Measurements from ENCODE around the gene DHPS. TPM values are rescaled to one million over a fixed set of nuclear protein-coding genes. Genes with fewer than 3 reads are reported as not detected.

Gene DHPS
- total RNA-seq, 4 donors from 2014 or later = 117 to 139 (median 128) TPM

DNA sequence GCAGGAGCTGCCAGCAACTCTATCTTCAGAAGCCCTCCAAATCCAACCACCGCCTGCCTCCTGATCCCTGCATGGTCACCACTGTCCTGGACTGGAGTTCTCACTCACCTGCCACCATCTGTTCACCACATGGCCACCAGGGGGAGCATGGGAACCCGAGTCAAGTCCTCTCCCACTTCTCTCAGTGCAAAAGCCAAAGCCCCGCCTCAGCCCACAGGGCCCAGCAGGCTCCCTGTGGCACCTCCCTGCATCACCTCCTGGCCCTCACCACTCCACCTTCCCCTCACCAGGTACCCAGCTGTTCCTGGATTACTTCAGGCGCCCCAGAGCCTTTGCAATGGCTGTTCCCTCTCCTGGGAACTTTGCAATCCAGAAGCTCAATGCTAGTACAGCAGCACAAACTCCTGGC is 5.3 kb downstream of the DHPS start:
- H3K9me3 ChIP-seq = no peaks in the 10 kb centered on the region
- in situ Hi-C loops (cut with MboI; ENCODE audit: low pct_ligation_motif_present in 1 of 4, low pct_unique_long_range_greater_than_20kb in 1 of 4, low sequenced_read_pairs in 3 of 4) (loop anchor here in 3 of 4 donors (10.0 kb wide), 1 partner anchor 112 kb away; no protein-coding TSS in a partner anchor), intact Hi-C loops (cut with DNase I; ENCODE audit: low total_unique reads) (loop anchor here (10.0 kb wide), 1 partner anchor 102 kb away; no protein-coding TSS in a partner anchor)
- 16% methylated on average over 4 of the region's 4 CpGs; no CpG with 5 or more reads in 1 of the 2 donors for WGBS, 2 donors (ENCODE audit: low coverage in 1 of 2)
- peak; percentile 86 for DNase-seq
- peak overlapping the region in 1 of 4 donors; percentile 3 for H3K27ac ChIP-seq
- H3K36me3 ChIP-seq = peaks cover 0 to 42% (median 20%) of the 10 kb centered on the region in 4 donors
- TF ChIP-seq, protein P1, sequence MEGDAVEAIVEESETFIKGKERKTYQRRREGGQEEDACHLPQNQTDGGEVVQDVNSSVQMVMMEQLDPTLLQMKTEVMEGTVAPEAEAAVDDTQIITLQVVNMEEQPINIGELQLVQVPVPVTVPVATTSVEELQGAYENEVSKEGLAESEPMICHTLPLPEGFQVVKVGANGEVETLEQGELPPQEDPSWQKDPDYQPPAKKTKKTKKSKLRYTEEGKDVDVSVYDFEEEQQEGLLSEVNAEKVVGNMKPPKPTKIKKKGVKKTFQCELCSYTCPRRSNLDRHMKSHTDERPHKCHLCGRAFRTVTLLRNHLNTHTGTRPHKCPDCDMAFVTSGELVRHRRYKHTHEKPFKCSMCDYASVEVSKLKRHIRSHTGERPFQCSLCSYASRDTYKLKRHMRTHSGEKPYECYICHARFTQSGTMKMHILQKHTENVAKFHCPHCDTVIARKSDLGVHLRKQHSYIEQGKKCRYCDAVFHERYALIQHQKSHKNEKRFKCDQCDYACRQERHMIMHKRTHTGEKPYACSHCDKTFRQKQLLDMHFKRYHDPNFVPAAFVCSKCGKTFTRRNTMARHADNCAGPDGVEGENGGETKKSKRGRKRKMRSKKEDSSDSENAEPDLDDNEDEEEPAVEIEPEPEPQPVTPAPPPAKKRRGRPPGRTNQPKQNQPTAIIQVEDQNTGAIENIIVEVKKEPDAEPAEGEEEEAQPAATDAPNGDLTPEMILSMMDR (IDR thresholded peaks at IDR 0.05) = peak; percentile 81 to 90 (median 88)
- TF ChIP-seq POLR2AphosphoS5 (IDR thresholded peaks at IDR 0.05) = no peak
- H3K4me3 ChIP-seq = no peak overlapping the region
- H3K4me1 ChIP-seq = peaks cover 5 to 17% (median 7%) of the 10 kb centered on the region in 4 donors
- no peaks in the 10 kb centered on the region for H3K27me3 ChIP-seq

DNA sequence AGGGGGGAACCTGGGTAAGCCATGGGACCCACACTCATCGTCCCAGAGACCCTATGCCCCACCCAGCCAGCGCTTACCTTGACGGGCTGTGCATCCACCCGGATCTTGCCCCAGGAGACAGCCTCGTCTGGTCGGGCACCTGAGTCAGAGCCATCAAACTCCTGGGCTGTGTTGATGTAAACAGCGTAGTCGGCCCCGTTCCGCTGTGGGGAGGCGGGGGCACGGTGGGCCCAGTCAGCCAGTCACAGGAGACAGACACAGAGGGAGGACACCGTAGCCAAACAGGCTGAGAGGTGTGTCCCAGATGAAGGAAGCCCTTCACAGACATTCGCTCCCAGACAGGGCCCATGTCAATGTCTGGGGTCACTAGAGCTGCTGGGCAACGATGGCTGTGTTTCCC is 5.7 kb downstream of the DHPS start:
- intact Hi-C loops (cut with DNase I; ENCODE audit: low total_unique reads) (loop anchor here (10.0 kb wide), 1 partner anchor 101 kb away; no protein-coding TSS in a partner anchor), in situ Hi-C loops (cut with MboI; ENCODE audit: low pct_ligation_motif_present in 1 of 4, low pct_unique_long_range_greater_than_20kb in 1 of 4, low sequenced_read_pairs in 3 of 4) (loop anchor here in 3 of 4 donors (10.0 kb wide), 1 partner anchor 111 kb away; no protein-coding TSS in a partner anchor)
- 79% methylated on average over 15 of the region's 15 CpGs; no CpG with 5 or more reads in 1 of the 2 donors for WGBS, 2 donors (ENCODE audit: low coverage in 1 of 2)
- Histone ChIP-seq H3K9me3 (no peaks in the 10 kb centered on the region), H3K27me3 (no peaks in the 10 kb centered on the region), H3K4me3 (no peak overlapping the region), H3K4me1 (peaks cover 6 to 18% (median 8%) of the 10 kb centered on the region in 4 donors), H3K36me3 (peaks cover 0 to 42% (median 20%) of the 10 kb centered on the region in 4 donors), H3K27ac (no peak overlapping the region)
- TF ChIP-seq EP300 (IDR thresholded peaks at IDR 0.05; ENCODE audit: low read depth) = no peak
- TF ChIP-seq POLR2AphosphoS5 (IDR thresholded peaks at IDR 0.05) = no peak
- no peak for TF ChIP-seq POLR2A (IDR thresholded peaks at IDR 0.05)
- TF ChIP-seq, protein P1 (IDR thresholded peaks at IDR 0.05) = no peak
- no peak for DNase-seq

DNA sequence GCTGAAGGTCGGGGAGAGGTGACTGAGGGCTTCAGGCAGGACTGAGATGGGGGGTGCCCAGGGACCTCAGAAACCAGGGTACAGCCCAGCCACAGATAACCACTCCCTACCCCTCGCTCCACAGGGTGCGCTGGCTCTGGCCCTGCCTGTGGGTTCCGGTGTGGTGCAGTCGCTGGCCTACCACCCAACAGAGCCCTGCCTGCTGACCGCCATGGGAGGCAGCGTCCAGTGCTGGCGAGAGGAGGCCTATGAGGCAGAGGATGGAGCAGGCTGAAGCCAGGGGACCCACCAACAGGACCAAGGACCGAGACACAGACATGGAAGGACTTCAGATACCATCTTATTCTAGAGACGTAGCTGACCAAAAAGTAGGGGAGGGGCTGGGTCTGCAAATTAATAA is 6.3 kb downstream of the DHPS start:
- TF ChIP-seq, protein P1 (IDR thresholded peaks at IDR 0.05) = no peak
- TF ChIP-seq EP300 (IDR thresholded peaks at IDR 0.05; ENCODE audit: low read depth) (no peak), POLR2A (IDR thresholded peaks at IDR 0.05) (no peak), POLR2AphosphoS5 (IDR thresholded peaks at IDR 0.05) (no peak)
- Histone ChIP-seq H3K4me1 (peaks cover 6 to 18% (median 10%) of the 10 kb centered on the region in 4 donors), H3K27ac (no peak overlapping the region), H3K36me3 (peaks cover 0 to 42% (median 20%) of the 10 kb centered on the region in 4 donors), H3K9me3 (no peaks in the 10 kb centered on the region), H3K27me3 (no peaks in the 10 kb centered on the region), H3K4me3 (no peak overlapping the region)
- DNase-seq = no peak
- intact Hi-C loops (cut with DNase I; ENCODE audit: low total_unique reads) (loop anchor here (10.0 kb wide), 1 partner anchor 101 kb away; no protein-coding TSS in a partner anchor), in situ Hi-C loops (cut with MboI; ENCODE audit: low pct_ligation_motif_present in 1 of 4, low pct_unique_long_range_greater_than_20kb in 1 of 4, low sequenced_read_pairs in 3 of 4) (loop anchor here in 3 of 4 donors (10.0 kb wide), 1 partner anchor 111 kb away; no protein-coding TSS in a partner anchor)
- WGBS, 2 donors (ENCODE audit: low coverage in 1 of 2) = 98% methylated on average over 10 of the region's 10 CpGs; no CpG with 5 or more reads in 1 of the 2 donors

DNA sequence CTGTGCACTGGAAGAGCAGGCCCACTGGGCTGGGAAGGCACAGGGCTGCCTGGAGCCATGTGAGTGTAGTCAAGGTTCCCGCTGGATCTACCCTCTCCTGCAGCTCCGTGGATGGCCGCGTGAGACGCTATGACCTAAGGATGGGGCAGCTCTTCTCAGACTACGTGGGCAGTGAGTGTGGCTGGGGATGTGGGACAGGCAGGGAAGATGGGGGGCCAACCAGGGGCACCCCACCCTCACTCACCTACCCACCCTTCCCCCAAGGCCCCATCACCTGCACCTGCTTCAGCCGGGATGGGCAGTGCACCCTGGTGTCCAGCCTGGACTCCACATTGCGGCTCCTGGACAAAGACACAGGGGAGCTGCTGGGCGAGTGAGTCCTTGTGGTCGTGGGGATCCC is 8.9 kb downstream of the DHPS start:
- no peak for DNase-seq
- Histone ChIP-seq H3K4me1 (peaks cover 17 to 29% (median 22%) of the 10 kb centered on the region in 4 donors), H3K27ac (no peak overlapping the region), H3K27me3 (no peaks in the 10 kb centered on the region), H3K9me3 (no peaks in the 10 kb centered on the region), H3K36me3 (peaks cover 0 to 26% (median 12%) of the 10 kb centered on the region in 4 donors), H3K4me3 (no peak overlapping the region)
- WGBS, 2 donors (ENCODE audit: low coverage in 1 of 2) = 89% methylated on average over 8 of the region's 10 CpGs; no CpG with 5 or more reads in 1 of the 2 donors
- in situ Hi-C loops (cut with MboI; ENCODE audit: low pct_ligation_motif_present in 1 of 4, low pct_unique_long_range_greater_than_20kb in 1 of 4, low sequenced_read_pairs in 3 of 4) (loop anchor here in 3 of 4 donors (10.0 kb wide), 1 partner anchor 108 kb away; no protein-coding TSS in a partner anchor), intact Hi-C loops (cut with DNase I; ENCODE audit: low total_unique reads) (loop anchor here (5.0 to 10.0 kb wide), 2 partner anchors 98 to 515 kb away; partner anchors contain the start of gene ZNF625)
- no peak for TF ChIP-seq POLR2A (IDR thresholded peaks at IDR 0.05)
- no peak for TF ChIP-seq POLR2AphosphoS5 (IDR thresholded peaks at IDR 0.05)
- TF ChIP-seq, protein P1 (IDR thresholded peaks at IDR 0.05) = no peak
- TF ChIP-seq EP300 (IDR thresholded peaks at IDR 0.05; ENCODE audit: low read depth) = no peak

All from transverse colon (tissue), 4 donors.